Gastroesophageal sphincter (tissue), 3 donors: ENCODE results near the gene TPRG1L.

Experiments used
- CTCF ChIP-seq, 4 experiments: fragments of 200-600 bp in 2 of 4; fragments of 450-650 bp in 2 of 4; sonication (generic) in 1 of 4; IDR thresholded peaks; one replicate each; pipeline ENCODE4 v1.5.1; 2017 to 2019; ENCODE audit warnings: antibody characterized with exemption in 4 of 4, mild to moderate bottlenecking in 2 of 4, moderate library complexity in 2 of 4
- EP300 ChIP-seq: sonication (generic); formaldehyde crosslinking; IDR thresholded peaks from one replicate; pipeline ENCODE4 v1.6.1; 2017; ENCODE audit warnings: antibody characterized with exemption, mild to moderate bottlenecking
- POLR2A ChIP-seq, 2 donors: fragments of 450-650 bp; IDR thresholded peaks; one replicate each; pipeline ENCODE4 v1.6.1; 2017; ENCODE audit warnings: antibody characterized with exemption in 2 of 2, mild to moderate bottlenecking in 2 of 2, moderate library complexity in 1 of 2
- POLR2AphosphoS5 ChIP-seq: sonication (generic); formaldehyde crosslinking; IDR thresholded peaks from one replicate; pipeline ENCODE4 v1.6.1; 2017; ENCODE audit warnings: antibody characterized with exemption

GRCh38 chr1:3641046-3641760 is 16.4 kb downstream of the TPRG1L start:
- TF ChIP-seq CTCF (IDR thresholded peaks at IDR 0.05) (no peak), EP300 (no peak), POLR2A (IDR thresholded peaks at IDR 0.05) (no peak), POLR2AphosphoS5 (no peak)
